Stimulated activated CD8-positive, alpha-beta memory T cell treated with anti-CD3 and anti-CD28 coated beads, Interleukin-2, amount 100 ng/mL, for 48 hours (primary cell): Measurements from ENCODE around the gene EIF4B.

Experiments
- DNase-seq, 2 donors: peaks; one replicate each; pipeline ENCODE4 v3.0.0-alpha.2; 2020; ENCODE audit warnings: low read depth in 2 of 2

EIF4B gene

GRCh38 chr12:53044896-53045695, 38.8 kb downstream of the EIF4B start:
- no peak for DNase-seq

GRCh38 chr12:53045696-53046045, 39.4 kb downstream of the EIF4B start:
- no peak for DNase-seq

- peak in 1 of 2 donors; percentile 37 for DNase-seq
Observed at GRCh38 chr12:53046655-53047220, 40.5 kb downstream of the EIF4B start.

DNA sequence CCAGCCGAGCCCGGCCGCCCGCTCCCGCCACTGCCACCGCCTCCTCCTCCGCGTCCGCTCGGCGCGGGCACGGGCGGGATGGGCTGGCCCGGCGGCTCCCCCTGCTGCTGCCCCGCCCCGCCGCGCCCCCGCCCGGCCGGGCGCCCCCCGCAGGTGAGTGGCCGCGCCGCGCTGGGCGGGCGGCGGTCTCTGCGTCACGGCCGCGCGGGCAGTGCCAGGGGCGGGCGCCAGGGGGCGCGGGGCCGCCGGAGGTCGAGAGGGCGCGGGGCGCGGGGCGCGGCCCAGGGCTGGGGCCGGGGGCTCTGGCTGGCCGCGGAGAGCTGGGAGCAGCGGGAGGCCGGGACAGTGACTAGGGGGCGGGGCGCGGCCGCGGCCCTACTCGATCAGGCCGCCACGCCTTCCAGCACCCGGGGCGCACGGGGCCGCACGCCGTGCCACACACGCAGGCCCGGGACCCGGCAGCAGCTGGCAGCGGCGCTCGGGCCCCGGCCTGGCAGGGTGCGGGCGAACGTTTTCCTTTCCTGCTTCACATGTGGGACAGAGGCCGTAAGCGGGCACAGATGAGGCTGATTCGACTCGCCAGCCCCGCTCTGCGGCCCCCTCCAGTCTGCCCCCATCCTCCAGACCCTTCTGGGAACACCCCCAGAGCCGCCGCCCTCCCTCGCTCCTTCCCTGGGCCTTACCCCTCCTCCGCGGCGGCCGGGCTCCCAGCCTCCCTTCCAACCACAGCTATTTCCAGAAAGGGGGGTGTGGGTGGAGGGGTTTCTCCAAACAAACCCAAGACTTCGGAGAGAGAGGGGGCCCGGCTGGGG, 41.2 kb downstream of the EIF4B start:
- peak; percentile 45 to 52 for DNase-seq

- DNase-seq = no peak
Observed at GRCh38 chr12:53048033-53048779, 42.0 kb downstream of the EIF4B start.

DNA sequence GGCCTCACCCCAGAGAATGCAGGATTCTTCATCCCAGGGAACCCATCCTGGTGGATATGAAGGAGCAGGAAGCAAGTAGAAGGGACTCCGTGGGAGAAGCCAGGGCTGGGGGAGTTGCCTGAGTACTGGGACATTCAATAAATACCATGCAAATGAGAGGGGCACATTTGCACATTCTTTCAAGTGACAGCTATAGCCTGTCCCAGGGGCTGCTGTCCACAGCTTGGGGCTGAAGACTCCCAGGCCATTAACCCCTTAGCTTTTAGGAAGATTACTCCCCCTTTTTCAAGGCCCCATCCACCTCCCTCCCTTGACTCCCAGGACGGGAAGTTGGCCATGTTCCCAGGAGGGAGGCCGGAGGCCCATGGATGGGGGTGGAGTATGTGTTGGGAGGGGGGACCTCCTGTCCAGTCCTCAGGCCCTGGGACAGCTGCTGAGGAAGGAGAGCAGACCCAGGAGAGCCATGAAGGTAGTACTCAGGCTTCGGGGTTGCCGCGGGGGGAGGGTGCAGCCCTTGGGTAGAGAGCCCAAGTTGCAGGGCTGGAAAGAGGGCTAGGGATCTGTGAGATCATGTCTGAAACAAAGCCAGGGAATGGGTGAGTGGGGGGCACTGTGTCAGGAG, 42.6 kb downstream of the EIF4B start:
- no peak for DNase-seq

DNA sequence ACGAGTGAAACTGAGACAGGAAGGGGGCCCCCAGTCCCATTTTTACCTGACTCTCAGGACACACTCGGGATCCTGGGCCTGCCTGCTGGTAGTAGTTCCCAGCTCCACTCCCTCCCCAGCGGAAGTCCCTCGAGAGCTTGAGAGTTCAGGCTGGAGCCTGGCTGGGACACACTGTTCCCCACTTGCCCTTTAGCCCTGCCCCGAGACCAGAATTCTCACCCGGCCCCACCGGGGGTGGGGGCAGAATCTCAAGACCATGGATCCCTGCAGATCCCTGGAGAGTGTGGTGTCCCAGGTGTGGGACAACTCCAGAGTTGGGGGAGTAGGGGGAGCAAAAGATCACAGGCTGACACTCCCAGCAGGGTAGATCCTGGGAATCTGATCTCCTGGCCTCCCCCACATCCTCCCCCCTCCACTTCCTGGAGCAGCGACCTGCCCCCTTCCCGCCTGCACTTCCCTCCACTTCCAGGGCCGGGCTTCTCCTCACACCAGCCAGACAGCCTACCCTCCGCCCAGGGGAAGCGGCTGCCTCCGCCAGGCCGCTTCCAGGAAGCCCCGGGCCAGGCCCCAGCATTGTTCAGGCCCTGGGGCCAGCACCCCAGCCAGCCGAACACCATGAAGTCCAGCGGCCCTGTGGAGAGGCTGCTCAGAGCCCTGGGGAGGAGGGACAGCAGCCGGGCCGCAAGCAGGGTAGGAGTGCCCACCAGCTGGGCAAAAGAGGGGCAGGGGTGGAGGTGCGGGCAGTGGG, 43.5 kb downstream of the EIF4B start, which contains the start of gene TNS2:
TSS of gene TNS2 (plus strand) at position 495 of the 748 bp plus-strand sequence. CDS start at position 616, 121 bp downstream.
- DNase-seq = no peak

DNA sequence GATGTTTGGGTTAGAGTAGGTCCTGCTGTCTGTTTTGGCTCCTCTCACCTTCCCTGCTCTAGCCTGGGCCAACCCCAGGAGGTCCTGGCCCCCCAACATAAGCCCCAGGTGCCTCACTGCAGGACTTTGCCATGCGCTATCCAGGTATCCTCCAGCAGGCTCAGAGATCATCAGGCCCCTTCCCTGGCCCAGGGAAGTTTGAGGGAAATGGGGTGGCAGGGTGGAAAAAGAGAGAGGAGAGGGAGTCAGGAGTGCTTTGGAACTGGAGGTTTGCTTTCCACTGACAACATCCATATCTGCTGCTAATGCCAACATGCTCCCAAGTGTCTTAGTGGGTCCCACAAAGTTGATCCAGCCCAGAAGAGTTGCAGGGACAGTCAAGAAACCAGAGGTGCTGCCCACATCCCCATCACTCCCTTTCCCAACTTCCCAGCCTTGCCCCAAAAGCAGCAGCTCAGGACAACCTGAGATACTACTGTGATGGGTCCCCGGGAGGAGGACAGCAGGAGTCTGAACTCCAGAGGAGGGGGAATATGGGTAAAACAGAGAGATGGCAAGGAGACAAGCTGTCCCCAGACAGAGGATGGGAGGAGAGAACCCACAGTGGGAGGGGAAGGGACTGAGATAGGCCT, 44.3 kb downstream of the EIF4B start:
- DNase-seq = no peak

- no peak for DNase-seq
Observed at GRCh38 chr12:53051058-53051880, 45.0 kb downstream of the EIF4B start.

- no peak for DNase-seq
Observed at GRCh38 chr12:53051881-53052412, 45.7 kb downstream of the EIF4B start.

GRCh38 chr12:53052419-53053217, 46.4 kb downstream of the EIF4B start:
- no peak for DNase-seq

DNA sequence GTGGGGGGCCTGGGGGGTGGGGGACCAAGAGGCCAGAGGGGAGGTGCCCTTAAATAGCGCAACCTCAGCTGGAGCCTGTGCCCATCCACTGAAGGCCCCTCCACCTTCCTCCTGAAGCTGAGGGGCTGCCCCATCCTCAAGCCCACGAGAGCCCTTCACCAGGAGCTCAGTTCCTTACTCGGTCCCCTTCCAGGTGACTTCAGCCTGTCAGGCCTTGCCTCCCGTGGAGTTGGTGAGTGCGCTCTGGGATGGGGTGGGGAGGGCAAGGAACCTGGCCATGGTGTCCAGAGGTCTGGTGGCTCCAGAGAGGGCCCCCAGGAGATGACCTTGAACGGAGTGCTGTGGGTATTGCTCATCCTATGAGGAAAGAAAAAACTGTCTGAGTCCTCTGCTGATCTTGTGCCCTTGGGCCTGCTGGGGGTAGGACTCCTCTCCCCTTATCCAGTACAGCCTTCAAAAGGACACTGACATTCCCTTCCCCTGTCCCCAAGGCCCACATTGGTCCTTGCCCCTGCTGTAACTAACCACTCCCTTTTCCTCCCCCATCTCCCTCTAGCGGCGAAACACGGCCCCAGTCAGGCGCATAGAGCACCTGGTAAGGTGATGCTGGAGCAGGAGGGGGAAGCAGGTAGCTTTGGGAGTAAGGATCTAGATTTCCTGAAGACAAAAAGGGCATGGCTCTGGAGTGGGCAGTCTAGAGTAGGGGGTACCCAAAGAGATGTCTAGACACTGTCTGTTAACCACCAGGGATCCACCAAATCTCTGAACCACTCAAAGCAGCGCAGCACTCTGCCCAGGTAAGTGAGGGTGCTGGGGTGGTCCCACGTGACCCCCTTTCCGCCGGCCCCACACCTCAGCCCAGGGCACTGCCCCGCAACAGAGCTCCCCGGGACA, 47.2 kb downstream of the EIF4B start:
- DNase-seq = peak in 1 of 2 donors; percentile 33

- DNase-seq = peak; percentile 85 to 87
Observed at GRCh38 chr12:53054112-53054878, 48.0 kb downstream of the EIF4B start.

- DNase-seq = no peak
Observed at GRCh38 chr12:53055471-53056266, 49.4 kb downstream of the EIF4B start.

- DNase-seq = no peak
Observed at GRCh38 chr12:53056296-53056695, 50.0 kb downstream of the EIF4B start.

GRCh38 chr12:53056901-53057300, 50.6 kb downstream of the EIF4B start:
- DNase-seq = no peak
